GM13977 (cell line): Measurements from ENCODE around the gene SNTB2.

Experiments
- DNase-seq: peaks from one replicate; pipeline ENCODE4 v3.0.0; 2012; ENCODE audit warnings: low spot score
- in situ Hi-C: fragments of 300-500 bp; cut with MboI; formaldehyde crosslinking; loops from one replicate; pipeline ENCODE4 v1.12.0; 2022; ENCODE audit warnings: low sequenced_read_pairs, low pct_unique_long_range_greater_than_20kb, mixed read lengths, inconsistent platforms; ENCODE audit not compliant: unreplicated experiment
- TF ChIP-seq, protein P1 (sequence below): IDR thresholded peaks from 2 replicates; pipeline ENCODE4 v1.5.1; 2012; ENCODE audit warnings: mild to moderate bottlenecking, control low read depth; ENCODE audit not compliant: insufficient read depth; ENCODE audit errors: extremely low read depth, missing control alignments

SNTB2 gene

DNA sequence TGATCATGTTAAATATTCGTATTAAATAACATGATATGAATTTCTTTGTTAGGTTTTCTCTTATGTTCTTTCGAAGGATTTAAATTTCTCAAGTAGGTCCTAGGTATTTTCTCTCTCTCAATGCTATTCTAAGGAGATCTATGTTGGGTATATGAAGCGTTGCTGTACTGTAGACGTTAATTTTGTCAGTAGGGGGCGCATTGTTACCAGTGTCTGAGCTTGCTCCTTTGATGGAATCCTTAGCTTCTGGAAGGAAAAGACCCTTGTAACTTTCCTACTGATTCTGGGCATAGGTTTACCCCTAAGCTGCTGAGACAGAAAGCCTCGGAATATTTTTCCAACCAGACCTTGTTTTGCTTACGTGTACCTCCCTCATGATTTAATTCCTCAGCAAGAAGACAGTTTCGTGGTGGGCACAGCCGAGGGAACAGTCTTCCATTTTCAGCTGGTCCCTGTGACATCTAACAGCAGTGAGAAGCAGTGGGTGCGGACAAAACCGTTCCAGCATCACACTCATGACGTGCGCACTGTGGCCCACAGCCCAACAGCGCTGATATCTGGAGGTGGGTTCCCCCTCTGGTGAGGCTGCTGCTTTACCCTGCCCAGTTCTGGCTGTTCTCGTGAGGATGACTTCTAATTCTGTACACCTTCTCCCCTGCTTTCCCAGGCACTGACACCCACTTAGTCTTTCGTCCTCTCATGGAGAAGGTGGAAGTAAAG lies 36.7 kb upstream of the SNTB2 start:
- in situ Hi-C loops, result loop anchor here (10.0 kb wide), 1 partner anchor 134 kb away; no protein-coding TSS in a partner anchor
- peak; percentile 70 for DNase-seq
- TF ChIP-seq, protein P1, sequence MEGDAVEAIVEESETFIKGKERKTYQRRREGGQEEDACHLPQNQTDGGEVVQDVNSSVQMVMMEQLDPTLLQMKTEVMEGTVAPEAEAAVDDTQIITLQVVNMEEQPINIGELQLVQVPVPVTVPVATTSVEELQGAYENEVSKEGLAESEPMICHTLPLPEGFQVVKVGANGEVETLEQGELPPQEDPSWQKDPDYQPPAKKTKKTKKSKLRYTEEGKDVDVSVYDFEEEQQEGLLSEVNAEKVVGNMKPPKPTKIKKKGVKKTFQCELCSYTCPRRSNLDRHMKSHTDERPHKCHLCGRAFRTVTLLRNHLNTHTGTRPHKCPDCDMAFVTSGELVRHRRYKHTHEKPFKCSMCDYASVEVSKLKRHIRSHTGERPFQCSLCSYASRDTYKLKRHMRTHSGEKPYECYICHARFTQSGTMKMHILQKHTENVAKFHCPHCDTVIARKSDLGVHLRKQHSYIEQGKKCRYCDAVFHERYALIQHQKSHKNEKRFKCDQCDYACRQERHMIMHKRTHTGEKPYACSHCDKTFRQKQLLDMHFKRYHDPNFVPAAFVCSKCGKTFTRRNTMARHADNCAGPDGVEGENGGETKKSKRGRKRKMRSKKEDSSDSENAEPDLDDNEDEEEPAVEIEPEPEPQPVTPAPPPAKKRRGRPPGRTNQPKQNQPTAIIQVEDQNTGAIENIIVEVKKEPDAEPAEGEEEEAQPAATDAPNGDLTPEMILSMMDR, result peak; percentile 79

DNA sequence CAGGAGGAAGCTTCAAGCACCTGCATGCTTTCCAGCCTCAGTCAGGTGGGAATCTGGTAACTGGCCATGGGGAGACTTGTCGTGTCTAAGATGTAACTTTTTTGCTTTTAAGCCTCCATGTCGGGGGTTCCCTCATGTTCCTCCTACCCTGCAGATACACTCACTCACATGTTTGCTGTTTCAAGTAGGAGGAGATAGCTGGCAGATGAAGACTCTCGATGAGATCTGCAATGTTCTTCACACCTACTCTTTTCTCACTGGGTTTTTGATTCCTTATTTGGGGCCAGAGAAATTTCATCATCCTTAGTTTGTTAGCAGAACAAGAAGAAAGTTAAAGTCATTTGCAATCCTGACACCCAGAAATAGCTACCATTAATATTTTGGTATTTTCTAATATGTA lies 29.8 kb upstream of the SNTB2 start:
- in situ Hi-C loops, result loop anchor here (10.0 kb wide), 1 partner anchor 128 kb away; no protein-coding TSS in a partner anchor
- TF ChIP-seq, protein P1, result no peak
- DNase-seq, result no peak

DNA sequence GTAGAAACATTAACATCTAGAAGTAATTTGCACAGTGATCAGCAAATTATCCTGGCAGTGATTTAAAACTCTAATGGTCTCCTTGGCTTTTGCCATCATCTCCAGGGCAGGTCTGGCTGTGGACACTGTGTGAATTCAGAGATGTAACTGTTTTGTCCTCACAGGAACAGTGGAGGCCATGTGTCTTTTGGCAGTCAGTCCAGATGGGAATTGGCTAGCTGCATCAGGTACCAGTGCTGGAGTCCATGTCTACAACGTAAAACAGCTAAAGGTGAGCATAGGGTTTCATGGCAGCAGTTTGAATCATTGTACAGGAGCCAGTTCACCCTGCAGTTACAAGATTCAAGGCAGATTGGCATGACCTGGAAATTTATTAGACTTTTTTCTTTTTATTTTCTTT lies 26.8 kb upstream of the SNTB2 start:
- TF ChIP-seq, protein P1, result no peak

DNA sequence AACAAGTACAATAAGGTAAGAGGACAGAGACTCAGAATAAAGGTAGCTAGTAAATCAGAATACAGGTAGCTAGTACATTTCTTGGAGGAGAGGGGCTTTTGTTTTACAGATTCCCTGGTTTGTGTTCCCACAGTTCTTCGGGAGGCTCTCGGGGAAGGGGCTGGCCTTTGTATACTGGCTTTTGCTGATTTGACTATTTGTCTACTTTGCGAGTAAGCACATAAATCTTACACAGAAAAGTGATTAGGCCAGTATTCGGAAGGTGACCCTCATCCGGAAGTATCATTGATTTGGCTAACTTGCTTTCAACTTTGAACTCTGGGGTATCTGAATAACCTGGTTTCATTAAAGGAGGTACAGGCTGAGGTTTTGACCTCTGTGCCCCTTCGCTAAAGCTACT lies 21.4 kb upstream of the SNTB2 start:
- no peak for DNase-seq
- TF ChIP-seq, protein P1, result no peak
- in situ Hi-C loops, result no loop called here

More for the DNA sequence above, 26.8 kb upstream of the SNTB2 start:
- in situ Hi-C loops, result no loop called here
- DNase-seq, result no peak

DNA sequence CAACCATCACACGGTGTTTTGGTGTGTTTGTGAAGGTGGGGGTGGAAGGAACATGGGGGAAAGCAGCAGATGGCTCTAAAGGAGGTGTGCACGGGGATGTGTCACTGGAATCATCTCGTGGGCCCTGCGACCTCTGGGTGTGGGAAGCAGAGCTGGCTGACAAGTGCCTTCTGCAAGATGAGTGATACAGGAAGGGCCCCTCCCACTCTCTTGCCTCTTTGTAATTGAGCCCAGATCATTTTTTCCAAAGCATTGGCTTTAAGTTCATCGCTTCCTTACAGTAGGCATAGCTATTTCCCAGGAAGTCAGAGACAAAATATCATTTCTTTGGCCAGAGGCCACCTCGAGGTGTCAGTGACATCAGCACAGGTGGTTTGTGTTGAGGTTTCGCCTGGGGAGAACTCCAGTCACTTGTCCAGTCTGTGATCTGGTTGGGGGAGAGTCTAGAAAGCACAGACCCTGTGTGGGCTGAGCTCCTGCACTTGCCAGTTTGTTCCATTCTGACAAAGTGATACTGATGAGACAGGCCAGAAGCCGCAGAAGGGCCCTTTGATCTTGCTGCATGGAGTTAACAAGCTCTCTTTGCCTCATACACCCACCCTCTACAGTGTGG lies 20.6 kb upstream of the SNTB2 start:
- peak; percentile 69 for DNase-seq
- in situ Hi-C loops, result no loop called here
- TF ChIP-seq, protein P1, result no peak

DNA sequence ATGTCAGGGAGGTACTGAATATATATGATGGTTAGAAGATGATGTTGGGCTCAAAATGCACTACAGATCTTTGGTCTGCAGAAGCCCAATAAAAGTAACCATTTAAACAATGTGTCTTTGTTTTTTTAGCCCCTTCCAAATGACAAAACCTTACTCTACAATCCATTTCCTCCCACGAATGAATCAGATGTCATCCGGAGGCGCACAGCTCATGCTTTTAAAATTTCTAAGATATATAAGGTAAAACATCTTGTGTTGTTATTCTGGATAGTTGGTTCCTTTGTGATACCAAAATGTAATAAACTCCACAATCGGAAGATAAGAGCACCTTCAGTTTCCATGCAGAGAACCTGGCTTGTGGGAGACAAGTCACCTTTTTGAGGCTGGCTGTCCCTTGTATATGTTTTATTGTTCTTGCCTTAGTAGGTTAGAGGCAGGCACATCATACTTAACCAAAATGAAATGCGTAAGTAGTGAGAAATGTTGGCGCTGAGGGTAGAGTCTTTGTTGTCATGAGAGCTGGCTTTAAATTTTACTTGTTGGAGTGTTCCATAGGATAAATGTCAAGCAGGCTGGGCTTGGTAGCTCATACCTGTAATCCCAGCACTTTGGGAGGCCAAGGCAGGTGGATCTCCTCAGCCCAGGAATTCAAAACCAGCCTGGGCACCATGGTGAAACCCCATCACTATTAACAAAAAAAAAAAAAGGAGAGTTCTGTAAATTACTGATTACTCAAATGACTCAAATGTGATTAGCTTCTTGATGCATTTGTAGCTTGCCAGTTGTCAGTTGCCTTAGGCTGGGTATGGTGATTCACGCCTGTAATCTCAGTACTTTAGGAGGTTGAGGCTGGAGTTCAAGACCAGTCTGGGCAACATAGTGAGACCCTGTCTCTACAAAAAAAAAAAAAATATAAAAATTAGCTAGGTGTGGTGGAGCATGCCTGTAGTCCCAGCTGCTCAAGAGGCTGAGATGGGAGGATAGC lies 19.7 kb upstream of the SNTB2 start:
- no peak for DNase-seq
- TF ChIP-seq, protein P1, result no peak
- in situ Hi-C loops, result no loop called here
